ENCODE measurements around the gene BAIAP2L1. TPM values are rescaled to one million over a fixed set of nuclear protein-coding genes. Genes with fewer than 3 reads are reported as not detected.
"Not testable (repeated sequence)": the region's sequence is repeated elsewhere in the genome, so short reads cannot be mapped to it uniquely, and the experiment has no call there.

The BAIAP2L1 gene
- total RNA-seq, 2 donors from 2014 or later, result 30.5 to 38.4 TPM

GRCh38 chr7:98321301-98321700, 79.6 kb downstream of the BAIAP2L1 start:
- no peak for TF ChIP-seq CTCF (conservative IDR thresholded peaks at IDR 0.05)
- Histone ChIP-seq H3K27ac (ENCODE audit: low read depth, low read length) (no peak overlapping the region), H3K4me3 (ENCODE audit: low read length) (no peak overlapping the region), H3K9me3 (ENCODE audit: control insufficient read depth, low read length) (peaks cover 11% of the 10 kb centered on the region), H3K9ac (ENCODE audit: extremely low read depth, low read length, poor library complexity, severe bottlenecking) (no peak overlapping the region), H3K27me3 (ENCODE audit: control insufficient read depth, insufficient read depth, low read length, poor library complexity, severe bottlenecking) (no peaks in the 10 kb centered on the region), H3K4me1 (ENCODE audit: control insufficient read depth, insufficient read depth, low read length) (peaks cover 9% of the 10 kb centered on the region), H3K36me3 (ENCODE audit: control insufficient read depth, insufficient read depth, low read length) (peaks cover 14% of the 10 kb centered on the region)
- H3K4me3 Mint-ChIP-seq, result no peak overlapping the region
- H3K27me3 Mint-ChIP-seq (ENCODE audit: insufficient read depth), result no peaks in the 10 kb centered on the region
- H3K27ac Mint-ChIP-seq, result no peak overlapping the region
- DNase-seq, result no peak
- WGBS, 2 experiments (ENCODE audit: insufficient coverage in 1 of 2, insufficient read length in 1 of 2), result 95 to 96% methylated on average over 9 to 10 of the region's 10 CpGs
- peaks cover 22% of the 10 kb centered on the region for H3K4me1 Mint-ChIP-seq
- H3K9me3 Mint-ChIP-seq, result peaks cover 16% of the 10 kb centered on the region
- H3K36me3 Mint-ChIP-seq (ENCODE audit: low read depth), result peaks cover 26% of the 10 kb centered on the region

- H3K27ac Mint-ChIP-seq, result no peak overlapping the region
- peaks cover 44% of the 10 kb centered on the region for H3K36me3 Mint-ChIP-seq (ENCODE audit: low read depth)
- no peak for TF ChIP-seq CTCF (conservative IDR thresholded peaks at IDR 0.05)
- Histone ChIP-seq H3K9me3 (ENCODE audit: control insufficient read depth, low read length) (peaks cover 13% of the 10 kb centered on the region), H3K36me3 (ENCODE audit: control insufficient read depth, insufficient read depth, low read length) (peaks cover 30% of the 10 kb centered on the region), H3K4me3 (ENCODE audit: low read length) (no peak overlapping the region), H3K9ac (ENCODE audit: extremely low read depth, low read length, poor library complexity, severe bottlenecking) (no peak overlapping the region), H3K27me3 (ENCODE audit: control insufficient read depth, insufficient read depth, low read length, poor library complexity, severe bottlenecking) (no peaks in the 10 kb centered on the region), H3K27ac (ENCODE audit: low read depth, low read length) (no peak overlapping the region), H3K4me1 (ENCODE audit: control insufficient read depth, insufficient read depth, low read length) (peaks cover 9% of the 10 kb centered on the region)
- H3K27me3 Mint-ChIP-seq (ENCODE audit: insufficient read depth), result no peaks in the 10 kb centered on the region
- WGBS, 2 experiments (ENCODE audit: insufficient coverage in 1 of 2, insufficient read length in 1 of 2), result 95 to 100% methylated on average over 4 to 9 of the region's 9 CpGs
- peaks cover 20% of the 10 kb centered on the region for H3K4me1 Mint-ChIP-seq
- no peak overlapping the region for H3K4me3 Mint-ChIP-seq
- DNase-seq, result no peak
- H3K9me3 Mint-ChIP-seq, result peaks cover 22% of the 10 kb centered on the region
These were observed 81.7 kb downstream of the BAIAP2L1 start for GRCh38 chr7:98319176-98319575.

GRCh38 chr7:98317366-98318040, 83.4 kb downstream of the BAIAP2L1 start:
- Mint-ChIP-seq H3K4me1 (peaks cover 5% of the 10 kb centered on the region), H3K36me3 (ENCODE audit: low read depth) (peaks cover 46% of the 10 kb centered on the region), H3K27me3 (ENCODE audit: insufficient read depth) (no peaks in the 10 kb centered on the region), H3K27ac (no peak overlapping the region), H3K9me3 (peaks cover 22% of the 10 kb centered on the region), H3K4me3 (no peak overlapping the region)
- Histone ChIP-seq H3K36me3 (ENCODE audit: control insufficient read depth, insufficient read depth, low read length) (peaks cover 31% of the 10 kb centered on the region), H3K27me3 (ENCODE audit: control insufficient read depth, insufficient read depth, low read length, poor library complexity, severe bottlenecking) (no peaks in the 10 kb centered on the region), H3K9ac (ENCODE audit: extremely low read depth, low read length, poor library complexity, severe bottlenecking) (no peak overlapping the region), H3K4me3 (ENCODE audit: low read length) (no peak overlapping the region), H3K4me1 (ENCODE audit: control insufficient read depth, insufficient read depth, low read length) (peaks cover 1% of the 10 kb centered on the region), H3K27ac (ENCODE audit: low read depth, low read length) (no peak overlapping the region), H3K9me3 (ENCODE audit: control insufficient read depth, low read length) (peaks cover 13% of the 10 kb centered on the region)
- no peak for DNase-seq
- WGBS, 2 experiments (ENCODE audit: insufficient coverage in 1 of 2, insufficient read length in 1 of 2), result 93 to 97% methylated on average over 10 to 14 of the region's 14 CpGs
- no peak for TF ChIP-seq CTCF (conservative IDR thresholded peaks at IDR 0.05)

- not testable (repeated sequence) for H3K4me3 ChIP-seq (ENCODE audit: low read length); DNase-seq; H3K27ac Mint-ChIP-seq; H3K27ac ChIP-seq (ENCODE audit: low read depth, low read length); H3K27me3 Mint-ChIP-seq (ENCODE audit: insufficient read depth); H3K4me1 ChIP-seq (ENCODE audit: control insufficient read depth, insufficient read depth, low read length); H3K27me3 ChIP-seq (ENCODE audit: control insufficient read depth, insufficient read depth, low read length, poor library complexity, severe bottlenecking); H3K9ac ChIP-seq (ENCODE audit: extremely low read depth, low read length, poor library complexity, severe bottlenecking); H3K4me3 Mint-ChIP-seq; H3K4me1 Mint-ChIP-seq
- Mint-ChIP-seq H3K36me3 (ENCODE audit: low read depth) (peaks cover 56% of the 10 kb centered on the region), H3K9me3 (peaks cover 22% of the 10 kb centered on the region)
- peaks cover 31% of the 10 kb centered on the region for H3K36me3 ChIP-seq (ENCODE audit: control insufficient read depth, insufficient read depth, low read length)
- WGBS, 2 experiments (ENCODE audit: insufficient coverage in 1 of 2, insufficient read length in 1 of 2), result 93% methylated on average over 4 of the region's 4 CpGs; no CpG with 5 or more reads in 1 of the 2 experiments
- peaks cover 13% of the 10 kb centered on the region for H3K9me3 ChIP-seq (ENCODE audit: control insufficient read depth, low read length)
These were observed 84.8 kb downstream of the BAIAP2L1 start for GRCh38 chr7:98315994-98316527.
